HFF-Myc (cell line): ENCODE measurements around the gene IFI30.
A peak's percentile ranks its signal among the peaks of the same experiment; 100 is the strongest.

Source experiments
- DNase-seq: peaks from one replicate; pipeline ENCODE4 v3.0.0-alpha.2; 2011; ENCODE audit warnings: low read depth; ENCODE audit errors: extremely low read depth
- H3K4me3 ChIP-seq: replicated peaks from 2 replicates; pipeline ENCODE4 v1.5.1; 2011; ENCODE audit warnings: low read depth, mild to moderate bottlenecking, control low read depth, low read length
- CTCF ChIP-seq: IDR thresholded peaks from 2 replicates; pipeline ENCODE4 v1.5.1; 2012; ENCODE audit warnings: mild to moderate bottlenecking, low read depth, low read length, control low read depth; ENCODE audit errors: missing control alignments

Gene IFI30

GRCh38 chr19:18202397-18202777, 28.8 kb downstream of the IFI30 start:
- H3K4me3 ChIP-seq, result peak overlapping the region; percentile 71; the same call in 1 of the 2 replicates
- no peak for TF ChIP-seq CTCF
- no peak for DNase-seq

GRCh38 chr19:18202778-18203407, 29.3 kb downstream of the IFI30 start:
- H3K4me3 ChIP-seq, result peak overlapping the region; percentile 71
- no peak for DNase-seq
- peak; percentile 7 for TF ChIP-seq CTCF

- DNase-seq, result no peak
- peak overlapping the region; percentile 71 for H3K4me3 ChIP-seq
- TF ChIP-seq CTCF, result no peak
These were observed 29.8 kb downstream of the IFI30 start for GRCh38 chr19:18203408-18203862.

GRCh38 chr19:18203863-18204393, 30.3 kb downstream of the IFI30 start, which contains the start of gene RAB3A:
Gene RAB3A, minus strand, starts transcription at chr19:18204042. Its CDS starts 1,302 bp downstream, at chr19:18202740.
- peak within 1 kb of the TSS; percentile 71 for H3K4me3 ChIP-seq
- TF ChIP-seq CTCF, result no peak
- peak; percentile 97 for DNase-seq

GRCh38 chr19:18204394-18205199, 31.0 kb downstream of the IFI30 start:
- DNase-seq, result no peak
- H3K4me3 ChIP-seq, result peak overlapping the region; percentile 48
- no peak for TF ChIP-seq CTCF

- no peak for DNase-seq
- TF ChIP-seq CTCF, result no peak
- peak overlapping the region; percentile 48 for H3K4me3 ChIP-seq
These were observed 31.7 kb downstream of the IFI30 start for GRCh38 chr19:18205200-18205892.
